Measurements from ENCODE around the gene TNRC6A.

TNRC6A gene

GRCh38 chr16:24729243-24729950 is at the start of gene TNRC6A:
TSS of gene TNRC6A (plus strand) at chr16:24729651. CDS start at chr16:24729842, 191 bp downstream.
- peak within 1 kb of the TSS; percentile 97 for H3K27ac Mint-ChIP-seq
- no peaks in the 10 kb centered on the region for H3K27me3 Mint-ChIP-seq
- H3K4me1 Mint-ChIP-seq (ENCODE audit: low read depth) = peaks cover 40% of the 10 kb centered on the region

GRCh38 chr16:24681793-24682192 is 47.7 kb upstream of the TNRC6A start:
- H3K36me3 Mint-ChIP-seq = no peaks in the 10 kb centered on the region
- H3K4me3 Mint-ChIP-seq = no peak overlapping the region
- no peaks in the 10 kb centered on the region for H3K4me1 Mint-ChIP-seq (ENCODE audit: low read depth)
- peaks cover 7% of the 10 kb centered on the region for H3K27me3 Mint-ChIP-seq
- H3K27ac Mint-ChIP-seq = no peak overlapping the region
- no peaks in the 10 kb centered on the region for H3K9me3 Mint-ChIP-seq (ENCODE audit: low read depth)

More at GRCh38 chr16:24729243-24729950, at the start of gene TNRC6A:
- Mint-ChIP-seq H3K9me3 (ENCODE audit: low read depth) (no peaks in the 10 kb centered on the region), H3K36me3 (peaks cover 6% of the 10 kb centered on the region), H3K4me3 (peak within 1 kb of the TSS; percentile 95)

- H3K27ac Mint-ChIP-seq = no peak overlapping the region
- H3K4me1 Mint-ChIP-seq (ENCODE audit: low read depth) = no peaks in the 10 kb centered on the region
- H3K9me3 Mint-ChIP-seq (ENCODE audit: low read depth) = no peaks in the 10 kb centered on the region
- no peaks in the 10 kb centered on the region for H3K36me3 Mint-ChIP-seq
- H3K4me3 Mint-ChIP-seq = no peak overlapping the region
- peaks cover 4% of the 10 kb centered on the region for H3K27me3 Mint-ChIP-seq
These were observed 46.2 kb upstream of the TNRC6A start for GRCh38 chr16:24683250-24683649.

DNA sequence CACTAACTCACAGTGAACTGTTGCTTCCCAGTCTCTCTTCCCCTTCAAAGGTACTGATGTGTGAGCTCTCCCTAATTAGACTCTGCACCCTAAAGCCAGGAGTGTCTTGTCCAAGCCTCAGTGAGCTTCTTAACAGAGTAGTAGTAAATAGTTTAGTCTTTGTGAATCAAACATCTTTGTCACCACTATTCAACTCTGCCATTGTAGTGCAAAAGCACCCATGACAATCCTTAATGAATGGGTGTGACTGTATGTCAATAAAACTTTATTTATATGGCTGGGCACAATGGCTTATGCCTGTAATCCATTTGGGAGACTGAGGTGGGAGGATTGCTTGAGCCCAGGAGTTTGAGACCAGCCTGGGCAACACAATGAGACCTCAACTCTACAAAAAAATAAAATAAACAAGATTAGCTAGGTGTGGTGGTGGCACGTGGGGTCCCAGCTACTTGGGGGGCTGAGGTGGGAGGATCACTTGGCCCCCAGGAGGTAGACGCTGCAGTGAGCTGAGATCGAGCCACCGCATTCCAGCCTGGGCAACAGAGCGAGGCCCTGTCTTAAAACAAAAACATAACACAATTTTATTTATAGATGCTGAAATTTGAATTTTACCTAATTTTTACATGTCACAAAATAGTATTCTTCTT is 45.5 kb upstream of the TNRC6A start:
- H3K36me3 Mint-ChIP-seq = no peaks in the 10 kb centered on the region
- peaks cover 4% of the 10 kb centered on the region for H3K27me3 Mint-ChIP-seq
- no peak overlapping the region for H3K4me3 Mint-ChIP-seq
- no peaks in the 10 kb centered on the region for H3K9me3 Mint-ChIP-seq (ENCODE audit: low read depth)
- H3K27ac Mint-ChIP-seq = no peak overlapping the region
- no peaks in the 10 kb centered on the region for H3K4me1 Mint-ChIP-seq (ENCODE audit: low read depth)

DNA sequence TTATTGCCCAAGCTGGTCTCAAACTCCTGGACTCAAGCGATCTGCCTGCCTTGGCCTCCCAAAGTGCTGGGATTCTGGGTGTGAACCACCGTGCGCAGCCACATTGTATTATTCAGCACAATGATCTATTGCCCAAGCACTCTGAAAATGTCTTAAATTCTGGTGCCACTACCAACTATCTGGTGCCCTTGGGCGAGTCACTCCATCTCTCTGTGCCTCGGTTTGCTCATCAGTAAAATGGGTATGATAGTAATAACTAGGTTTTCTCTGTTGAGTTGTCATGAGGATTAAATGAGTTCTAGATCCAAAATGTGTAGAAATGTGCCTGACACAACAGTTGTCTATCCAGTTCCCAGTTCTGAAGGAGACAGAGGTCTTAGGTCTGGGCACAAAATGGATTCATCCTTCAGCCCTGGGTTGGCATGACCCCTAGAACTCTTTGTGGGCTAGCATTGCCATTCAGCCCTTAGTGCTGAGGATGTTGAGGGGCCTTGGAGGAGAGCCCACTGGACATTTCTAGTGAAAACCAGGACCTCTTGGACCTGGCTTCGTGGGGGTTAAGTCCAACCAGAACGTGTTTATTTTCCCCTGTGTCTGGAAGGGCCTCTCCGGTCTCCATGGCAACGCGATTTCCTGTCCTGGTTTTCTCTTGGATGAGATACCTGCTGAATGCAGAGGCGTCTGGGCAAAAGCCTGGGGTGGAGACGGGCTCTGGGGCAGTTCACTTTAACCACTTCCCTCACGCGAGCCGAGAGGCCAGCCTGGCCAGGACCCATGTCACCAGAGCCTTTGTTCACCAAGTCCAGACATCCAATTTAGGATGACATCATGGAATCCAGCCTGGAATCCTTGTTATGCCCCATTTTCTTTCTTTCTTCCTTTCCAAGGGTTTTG is 43.7 kb upstream of the TNRC6A start:
- Mint-ChIP-seq H3K9me3 (ENCODE audit: low read depth) (no peaks in the 10 kb centered on the region), H3K4me1 (ENCODE audit: low read depth) (no peaks in the 10 kb centered on the region), H3K27ac (no peak overlapping the region), H3K27me3 (peaks cover 7% of the 10 kb centered on the region), H3K4me3 (no peak overlapping the region), H3K36me3 (no peaks in the 10 kb centered on the region)

DNA sequence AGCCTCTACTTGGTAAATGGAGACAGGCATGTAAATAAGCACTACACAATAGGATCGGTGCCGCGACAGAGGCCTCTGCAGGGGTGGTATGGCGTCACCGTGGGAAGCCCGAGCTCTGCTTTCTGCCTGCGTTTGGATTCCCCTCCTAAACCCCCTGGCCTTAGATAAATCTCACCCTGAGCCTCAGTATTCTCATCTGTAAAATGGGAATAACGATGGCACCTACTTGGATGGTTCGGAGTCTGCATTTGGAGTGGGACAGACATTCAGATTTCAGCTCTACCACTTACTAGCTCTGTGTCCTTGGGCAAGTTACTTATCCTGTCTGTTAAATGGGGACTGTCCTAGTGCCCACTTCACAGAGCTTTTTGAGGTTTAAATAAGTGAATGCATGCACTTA is 42.8 kb upstream of the TNRC6A start:
- Mint-ChIP-seq H3K4me3 (no peak overlapping the region), H3K4me1 (ENCODE audit: low read depth) (no peaks in the 10 kb centered on the region), H3K27me3 (peaks cover 9% of the 10 kb centered on the region), H3K36me3 (no peaks in the 10 kb centered on the region), H3K9me3 (ENCODE audit: low read depth) (no peaks in the 10 kb centered on the region), H3K27ac (no peak overlapping the region)

- no peaks in the 10 kb centered on the region for H3K9me3 Mint-ChIP-seq (ENCODE audit: low read depth)
These were observed 41.1 kb upstream of the TNRC6A start for GRCh38 chr16:24688359-24688758.

GRCh38 chr16:24689128-24689527 is 40.3 kb upstream of the TNRC6A start:
- H3K27me3 Mint-ChIP-seq = peaks cover 9% of the 10 kb centered on the region
- H3K36me3 Mint-ChIP-seq = no peaks in the 10 kb centered on the region
- no peak overlapping the region for H3K27ac Mint-ChIP-seq
- H3K9me3 Mint-ChIP-seq (ENCODE audit: low read depth) = no peaks in the 10 kb centered on the region
- no peaks in the 10 kb centered on the region for H3K4me1 Mint-ChIP-seq (ENCODE audit: low read depth)
- no peak overlapping the region for H3K4me3 Mint-ChIP-seq

More at GRCh38 chr16:24688359-24688758, 41.1 kb upstream of the TNRC6A start:
- Mint-ChIP-seq H3K4me3 (no peak overlapping the region), H3K36me3 (no peaks in the 10 kb centered on the region), H3K27ac (no peak overlapping the region), H3K27me3 (peaks cover 9% of the 10 kb centered on the region), H3K4me1 (ENCODE audit: low read depth) (no peaks in the 10 kb centered on the region)

- H3K4me3 Mint-ChIP-seq = no peak overlapping the region
- no peak overlapping the region for H3K27ac Mint-ChIP-seq
- no peaks in the 10 kb centered on the region for H3K4me1 Mint-ChIP-seq (ENCODE audit: low read depth)
- no peaks in the 10 kb centered on the region for H3K9me3 Mint-ChIP-seq (ENCODE audit: low read depth)
- H3K27me3 Mint-ChIP-seq = peaks cover 5% of the 10 kb centered on the region
- no peaks in the 10 kb centered on the region for H3K36me3 Mint-ChIP-seq
These were observed 36.6 kb upstream of the TNRC6A start for GRCh38 chr16:24692854-24693253.

DNA sequence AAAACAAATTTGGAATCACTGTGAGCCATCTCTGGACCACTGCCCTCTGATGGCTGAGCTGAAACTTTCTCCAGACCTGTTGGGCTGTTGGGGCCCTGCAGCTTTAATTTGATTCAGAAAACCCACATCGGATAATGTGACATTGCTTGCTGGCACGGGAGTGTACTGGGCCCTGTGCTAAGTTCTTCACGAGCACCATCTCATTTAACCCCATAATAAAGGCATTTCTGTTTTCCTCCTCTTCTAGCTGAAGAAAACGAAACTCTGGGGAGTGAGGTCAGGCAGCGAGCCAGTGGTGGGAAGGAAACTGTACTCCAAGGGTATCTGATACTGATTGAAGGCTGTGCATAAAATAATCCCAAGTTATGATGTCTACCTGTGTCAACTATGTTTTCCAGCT is 34.5 kb upstream of the TNRC6A start:
- Mint-ChIP-seq H3K4me3 (no peak overlapping the region), H3K9me3 (ENCODE audit: low read depth) (no peaks in the 10 kb centered on the region), H3K27me3 (peaks cover 2% of the 10 kb centered on the region), H3K36me3 (no peaks in the 10 kb centered on the region), H3K27ac (no peak overlapping the region), H3K4me1 (ENCODE audit: low read depth) (no peaks in the 10 kb centered on the region)

- Mint-ChIP-seq H3K27me3 (peaks cover 2% of the 10 kb centered on the region), H3K27ac (no peak overlapping the region), H3K4me1 (ENCODE audit: low read depth) (no peaks in the 10 kb centered on the region), H3K36me3 (peaks cover 1% of the 10 kb centered on the region), H3K4me3 (no peak overlapping the region), H3K9me3 (ENCODE audit: low read depth) (no peaks in the 10 kb centered on the region)
These were observed 32.8 kb upstream of the TNRC6A start for GRCh38 chr16:24696699-24697098.

DNA sequence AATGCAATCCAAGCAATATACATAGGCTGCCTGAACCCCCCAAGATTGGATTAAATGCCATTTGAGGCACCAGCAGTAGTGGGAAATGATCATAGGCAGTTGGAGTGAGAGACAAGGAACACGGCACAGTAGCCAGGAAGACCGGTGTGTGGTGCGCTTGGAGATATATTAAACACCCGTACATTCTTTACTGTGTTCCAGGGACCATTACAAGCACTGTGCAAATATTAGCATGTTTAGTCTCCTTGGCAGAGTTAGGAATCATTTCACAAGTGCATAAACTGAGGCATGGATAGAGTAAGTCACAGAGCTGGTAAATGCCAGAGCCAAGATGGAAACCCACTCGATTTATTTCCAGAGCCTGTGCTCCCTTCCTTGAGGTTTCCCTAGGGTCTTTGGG is 31.1 kb upstream of the TNRC6A start:
- Mint-ChIP-seq H3K36me3 (peaks cover 2% of the 10 kb centered on the region), H3K27me3 (peaks cover 5% of the 10 kb centered on the region), H3K4me1 (ENCODE audit: low read depth) (no peaks in the 10 kb centered on the region), H3K27ac (no peak overlapping the region), H3K9me3 (ENCODE audit: low read depth) (no peaks in the 10 kb centered on the region), H3K4me3 (no peak overlapping the region)

- H3K27me3 Mint-ChIP-seq = peaks cover 5% of the 10 kb centered on the region
- no peaks in the 10 kb centered on the region for H3K9me3 Mint-ChIP-seq (ENCODE audit: low read depth)
- H3K36me3 Mint-ChIP-seq = peaks cover 2% of the 10 kb centered on the region
- no peak overlapping the region for H3K4me3 Mint-ChIP-seq
- no peaks in the 10 kb centered on the region for H3K4me1 Mint-ChIP-seq (ENCODE audit: low read depth)
- H3K27ac Mint-ChIP-seq = no peak overlapping the region
These were observed 30.2 kb upstream of the TNRC6A start for GRCh38 chr16:24699151-24699723.

DNA sequence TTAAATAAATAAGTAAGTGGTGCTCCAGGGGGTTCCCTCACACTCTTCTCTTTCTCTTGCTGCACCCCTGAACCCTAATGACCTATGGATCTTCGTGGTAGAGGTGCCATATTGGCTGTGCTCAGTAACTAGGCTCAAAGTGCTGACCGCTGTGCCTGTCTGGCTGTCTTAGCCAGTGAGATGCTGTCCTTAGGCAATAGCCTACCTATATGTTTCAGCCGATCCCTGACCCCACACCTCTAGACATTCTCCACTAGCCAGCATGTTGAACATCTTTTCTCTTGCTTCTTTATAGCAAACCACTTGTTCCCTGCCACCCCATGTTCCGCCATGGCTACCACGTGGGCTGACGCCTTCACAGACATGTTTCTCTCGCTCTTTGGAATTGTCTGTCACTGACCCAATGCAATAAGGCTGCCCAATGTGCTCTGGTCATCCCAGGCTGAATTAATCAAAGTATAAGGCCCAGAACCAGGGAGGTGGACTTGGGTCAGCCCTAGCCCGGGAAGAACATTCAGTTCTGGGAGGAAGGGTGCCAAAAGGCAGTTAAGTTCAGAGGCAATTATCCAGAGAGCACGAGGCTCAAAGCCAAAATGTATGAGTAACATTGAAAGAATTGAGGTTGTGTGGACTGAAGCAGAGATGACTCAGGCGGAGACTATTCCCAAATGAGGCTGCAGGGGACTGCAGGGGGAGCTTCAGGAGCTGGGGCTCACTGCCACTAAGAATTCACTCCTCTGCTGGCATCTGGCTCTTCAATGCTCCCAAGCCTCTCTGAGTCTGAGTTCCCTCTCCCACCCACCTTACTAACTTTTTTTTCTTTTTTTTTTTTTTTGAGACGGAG is 28.7 kb upstream of the TNRC6A start:
- Mint-ChIP-seq H3K9me3 (ENCODE audit: low read depth) (no peaks in the 10 kb centered on the region), H3K27ac (no peak overlapping the region), H3K27me3 (peaks cover 5% of the 10 kb centered on the region)

More for the DNA sequence above, 28.7 kb upstream of the TNRC6A start:
- Mint-ChIP-seq H3K36me3 (peaks cover 2% of the 10 kb centered on the region), H3K4me1 (ENCODE audit: low read depth) (no peaks in the 10 kb centered on the region), H3K4me3 (no peak overlapping the region)

All from activated naive CD8-positive, alpha-beta T cell (primary cell).